ENCODE results near the gene ADA.

The ADA gene

GRCh38 chr20:44642203-44643153 lies 9.0 kb downstream of the ADA start:
- DNase-seq (ENCODE audit: low read depth, low spot score): peak; percentile 89
- in situ Hi-C loops (cut with HindIII; ENCODE audit: low sequenced_read_pairs): no loop called here
- H3K4me3 ChIP-seq (ENCODE audit: low read depth, low read length): no peak overlapping the region
- no peak for TF ChIP-seq CTCF (IDR thresholded peaks at IDR 0.05; ENCODE audit: low read depth, low read length)

- in situ Hi-C loops (cut with HindIII; ENCODE audit: low sequenced_read_pairs): no loop called here
- TF ChIP-seq CTCF (IDR thresholded peaks at IDR 0.05; ENCODE audit: low read depth, low read length): no peak
- DNase-seq (ENCODE audit: low read depth, low spot score): no peak
- no peak overlapping the region for H3K4me3 ChIP-seq (ENCODE audit: low read depth, low read length)
Measured at GRCh38 chr20:44641325-44641724, 10.2 kb downstream of the ADA start.

DNA sequence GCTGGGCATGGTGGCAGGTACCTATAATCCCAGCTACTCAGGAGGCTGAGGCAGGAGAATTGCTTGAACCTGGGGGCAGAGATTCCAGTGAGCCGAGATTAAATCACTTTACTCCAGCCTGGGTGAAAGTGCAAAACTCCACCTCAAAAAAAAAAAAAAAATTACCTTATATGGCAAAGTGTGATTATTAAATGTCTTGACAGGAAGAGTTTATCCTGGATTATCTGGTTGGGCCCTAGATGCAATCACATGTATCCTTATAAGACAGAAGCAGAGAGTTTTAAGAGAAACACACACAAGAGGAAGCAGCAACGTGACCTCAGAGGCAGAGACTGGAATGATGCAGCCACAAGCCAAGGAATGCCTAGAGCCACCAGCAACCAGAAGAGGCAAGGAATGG lies 11.0 kb downstream of the ADA start:
- DNase-seq (ENCODE audit: low read depth, low spot score): no peak
- no peak overlapping the region for H3K4me3 ChIP-seq (ENCODE audit: low read depth, low read length)
- in situ Hi-C loops (cut with HindIII; ENCODE audit: low sequenced_read_pairs): no loop called here
- TF ChIP-seq CTCF (IDR thresholded peaks at IDR 0.05; ENCODE audit: low read depth, low read length): no peak

DNA sequence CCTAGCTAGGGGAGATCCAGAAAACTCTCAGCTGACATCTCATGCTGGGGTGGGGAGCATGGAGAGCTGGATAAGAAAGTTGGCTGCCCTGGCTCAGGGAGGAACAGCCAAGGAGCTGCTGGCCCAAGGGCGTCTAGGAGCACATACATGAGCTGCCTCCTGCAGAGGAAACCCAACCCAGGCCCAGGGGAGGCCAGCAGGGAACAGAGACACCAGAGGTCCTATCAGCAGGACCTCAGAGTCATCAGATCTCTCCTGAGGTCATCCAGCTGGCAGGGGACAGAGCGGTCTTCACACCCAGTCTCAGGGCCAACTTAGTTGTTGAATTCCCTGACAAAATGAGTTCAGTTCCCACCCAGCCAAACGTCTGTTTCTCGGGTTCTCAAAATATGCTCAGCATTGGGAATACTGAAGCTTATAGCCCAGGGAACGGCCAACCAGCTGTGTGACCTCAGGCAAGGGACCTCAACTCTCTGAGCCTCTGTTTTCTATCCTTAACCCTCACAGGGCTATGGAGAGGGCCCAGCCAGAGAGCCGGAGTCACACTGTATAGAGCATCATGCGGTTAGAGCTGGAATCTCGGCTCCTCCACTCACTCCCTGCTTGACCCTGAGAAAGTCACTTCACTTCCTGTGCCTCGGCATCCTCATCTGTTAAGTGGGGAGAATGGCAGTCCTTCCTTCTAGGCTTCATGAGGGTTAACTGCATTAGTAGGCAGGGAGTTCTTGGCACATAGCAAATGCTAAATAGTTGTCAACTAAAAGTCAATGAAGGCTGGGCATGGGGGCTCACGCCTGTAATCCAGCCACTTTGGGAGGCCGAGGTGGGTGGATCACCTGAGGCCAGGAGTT lies 13.8 kb downstream of the ADA start:
- TF ChIP-seq CTCF (IDR thresholded peaks at IDR 0.05; ENCODE audit: low read depth, low read length): no peak
- no peak overlapping the region for H3K4me3 ChIP-seq (ENCODE audit: low read depth, low read length)
- in situ Hi-C loops (cut with HindIII; ENCODE audit: low sequenced_read_pairs): no loop called here
- DNase-seq (ENCODE audit: low read depth, low spot score): no peak

DNA sequence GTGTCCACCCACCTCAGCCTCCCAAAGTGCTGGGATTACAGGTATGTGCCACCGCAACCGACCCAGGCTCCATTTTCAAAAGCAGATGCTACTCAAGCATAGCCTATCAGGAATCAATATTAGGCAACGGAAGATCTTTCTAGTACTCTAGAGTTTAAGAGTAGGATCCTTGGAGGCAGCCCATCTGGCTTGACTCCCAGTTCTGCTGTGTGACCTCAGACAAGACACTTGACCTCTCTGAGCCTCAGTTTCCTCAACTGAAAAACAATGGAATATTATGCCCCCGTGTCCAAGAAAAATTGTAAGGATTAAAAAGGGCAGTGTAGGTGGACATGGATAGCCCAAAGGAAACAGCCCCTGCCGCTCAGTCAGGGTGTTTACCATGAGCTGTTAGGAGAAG lies 14.5 kb downstream of the ADA start:
- no peak for DNase-seq (ENCODE audit: low read depth, low spot score)
- no peak overlapping the region for H3K4me3 ChIP-seq (ENCODE audit: low read depth, low read length)
- in situ Hi-C loops (cut with HindIII; ENCODE audit: low sequenced_read_pairs): no loop called here
- TF ChIP-seq CTCF (IDR thresholded peaks at IDR 0.05; ENCODE audit: low read depth, low read length): no peak

DNA sequence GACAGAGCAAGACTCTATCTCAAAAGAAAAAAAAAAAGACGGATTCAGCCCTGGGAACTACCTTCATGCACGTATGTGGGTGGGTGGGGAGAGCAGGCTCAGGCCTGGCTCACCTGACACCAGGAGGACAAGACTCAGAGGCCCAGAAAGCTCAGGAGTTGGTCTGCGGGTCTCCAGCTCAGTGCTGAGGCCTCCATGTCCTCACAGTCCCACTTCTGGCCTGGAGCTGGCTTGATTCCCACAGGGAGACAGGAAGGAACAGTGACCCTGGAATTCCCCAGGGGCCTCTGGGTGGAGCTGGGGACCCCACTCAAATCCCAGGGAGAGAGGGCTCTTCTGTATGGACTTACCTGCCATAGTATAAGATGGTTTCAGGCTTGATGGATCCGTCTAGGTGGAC lies 15.6 kb downstream of the ADA start:
- in situ Hi-C loops (cut with HindIII; ENCODE audit: low sequenced_read_pairs): no loop called here
- DNase-seq (ENCODE audit: low read depth, low spot score): no peak
- no peak for TF ChIP-seq CTCF (IDR thresholded peaks at IDR 0.05; ENCODE audit: low read depth, low read length)
- no peak overlapping the region for H3K4me3 ChIP-seq (ENCODE audit: low read depth, low read length)

All from astrocyte of the spinal cord (primary cell).